ENCODE results near the gene NUP37.
"Not testable (repeated sequence)": the region's sequence is repeated elsewhere in the genome, so short reads cannot be mapped to it uniquely, and the experiment has no call there.

Gene NUP37

DNA sequence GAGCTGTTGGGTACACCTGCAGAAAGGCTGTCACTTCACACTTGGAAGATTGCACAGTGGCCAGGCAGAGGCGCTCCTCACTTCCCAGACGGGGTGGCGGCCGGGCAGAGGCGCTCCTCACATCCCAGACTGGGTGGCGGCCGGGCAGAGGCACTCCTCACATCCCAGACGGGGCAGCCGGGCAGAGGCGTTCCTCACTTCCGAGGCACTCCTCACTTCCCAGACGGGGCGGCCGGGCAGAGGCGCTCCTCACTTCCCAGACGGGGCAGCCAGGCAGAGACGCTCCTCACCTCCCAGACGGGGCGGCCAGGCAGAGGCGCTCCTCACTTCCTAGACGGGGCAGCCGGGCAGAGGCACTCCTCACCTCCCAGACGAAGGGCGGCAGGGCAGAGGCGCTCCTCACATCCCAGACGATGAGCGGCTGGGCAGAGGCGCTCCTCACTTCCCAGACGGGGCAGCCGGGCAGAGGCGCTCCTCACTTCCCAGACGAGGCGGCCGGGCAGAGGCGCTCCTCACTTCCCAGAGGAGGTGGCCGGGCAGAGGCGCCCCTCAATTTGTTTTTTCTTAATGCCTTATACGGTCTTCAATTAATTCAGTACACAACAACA, 30.6 kb downstream of the NUP37 start:
- DNase-seq = not testable (repeated sequence)

DNA sequence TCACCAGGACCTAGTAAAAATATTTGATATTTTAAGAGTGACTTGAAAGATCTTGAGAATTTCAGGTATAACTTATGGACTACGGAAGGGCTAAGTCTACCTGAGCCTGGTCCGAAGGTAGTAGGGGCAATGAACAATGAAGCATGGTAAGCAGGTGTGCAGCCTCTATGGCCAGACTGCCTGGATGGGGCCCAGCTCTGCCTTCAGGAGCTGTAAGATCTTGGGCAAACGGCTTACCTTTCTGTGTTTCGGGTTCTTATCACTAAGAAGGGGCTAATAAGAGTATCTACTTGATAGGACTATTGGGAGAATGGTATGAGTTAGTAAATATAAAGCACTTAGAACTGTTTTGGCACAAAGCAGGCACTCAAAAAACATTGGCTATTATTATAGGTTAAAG, 39.1 kb downstream of the NUP37 start:
- no peak for DNase-seq

DNA sequence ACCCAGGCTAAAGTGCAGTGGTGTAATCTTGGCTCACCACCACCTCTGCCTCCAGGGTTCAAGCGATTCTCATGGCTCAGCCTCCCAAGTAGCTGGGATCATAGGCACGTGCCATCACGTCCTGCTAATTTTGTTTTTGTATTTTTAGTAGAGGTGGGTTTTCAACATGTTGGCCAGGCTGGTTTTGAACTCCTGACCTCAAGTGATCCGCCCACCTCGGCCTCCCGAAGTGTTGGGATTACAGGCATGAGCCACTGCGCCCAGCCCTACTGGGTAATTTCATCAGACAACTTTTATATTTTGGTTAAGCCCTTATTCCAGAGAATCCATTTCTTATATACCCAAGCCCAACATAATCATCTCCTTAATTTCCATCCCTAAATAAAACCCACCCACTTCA, 47.8 kb downstream of the NUP37 start:
- DNase-seq = not testable (repeated sequence)

- no peak for DNase-seq
These were observed 50.2 kb downstream of the NUP37 start for GRCh38 chr12:102069707-102070106.

- DNase-seq = no peak
These were observed 52.2 kb downstream of the NUP37 start for GRCh38 chr12:102067574-102068258.

DNA sequence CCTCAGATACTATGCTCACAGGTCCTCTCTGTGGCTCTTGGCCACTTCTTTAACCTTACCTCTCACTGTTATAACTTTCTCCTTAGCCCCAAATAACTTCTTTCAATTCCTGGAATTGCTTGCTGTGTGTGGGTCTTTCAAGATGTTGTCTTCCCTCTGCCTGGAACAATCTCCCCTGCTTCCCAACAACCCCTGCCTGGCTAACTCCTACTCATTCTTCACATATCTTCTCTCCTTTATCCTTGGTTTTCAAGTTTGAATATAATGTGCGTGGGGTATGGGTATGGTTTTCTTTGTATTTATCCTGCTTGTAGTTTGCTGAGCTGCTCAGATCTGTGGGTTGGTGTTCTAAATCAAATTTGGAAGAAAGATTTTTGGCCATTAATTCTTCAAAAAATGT, 55.4 kb downstream of the NUP37 start:
- DNase-seq = no peak

DNA sequence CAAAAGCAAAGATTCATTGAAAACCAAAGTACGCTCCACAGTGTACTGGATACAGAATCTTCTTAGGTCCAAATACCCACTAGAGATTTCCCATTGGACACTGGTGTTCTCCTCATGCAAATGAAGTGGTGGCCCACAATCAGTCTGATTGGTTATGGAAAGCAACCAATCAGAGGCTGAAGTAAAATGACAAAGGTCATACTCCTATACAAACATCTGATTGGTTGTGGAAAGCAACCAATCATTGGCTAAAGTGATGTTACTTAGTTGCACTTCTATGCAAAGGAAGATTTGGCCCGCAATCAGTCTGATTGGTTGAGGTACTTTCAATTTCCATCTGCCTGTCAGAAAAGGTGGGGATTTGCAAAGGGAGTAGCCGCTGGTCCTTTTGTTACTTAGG, 56.8 kb downstream of the NUP37 start:
- peak; percentile 10 for DNase-seq

DNA sequence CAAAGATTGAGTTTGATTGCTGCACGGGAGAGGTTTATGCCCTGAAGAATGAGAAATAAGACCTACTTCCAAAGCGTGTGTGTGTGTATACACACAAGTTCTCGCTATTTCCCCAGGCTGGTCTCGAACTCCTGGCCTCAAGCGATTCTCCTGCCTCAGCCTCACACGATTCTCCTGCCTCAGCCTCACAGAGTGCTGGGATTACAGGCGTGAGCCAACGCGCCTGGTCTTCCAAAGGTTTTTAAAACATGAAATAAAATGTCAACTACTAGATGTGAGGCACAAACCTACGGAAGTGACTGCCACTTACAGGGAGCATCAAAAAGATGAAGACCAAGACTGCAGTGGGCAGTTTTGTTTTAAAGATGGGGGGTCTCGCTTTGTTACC, 57.5 kb downstream of the NUP37 start:
- DNase-seq = no peak

- DNase-seq = peak; percentile 96
These were observed 58.1 kb downstream of the NUP37 start, which contains the start of gene WASHC3 for GRCh38 chr12:102061560-102062418. WASHC3 (minus strand) TSS chr12:102061991; CDS start chr12:102061962, 29 bp downstream.

GRCh38 chr12:102061096-102061559, 58.8 kb downstream of the NUP37 start:
- DNase-seq = peak; percentile 66

DNA sequence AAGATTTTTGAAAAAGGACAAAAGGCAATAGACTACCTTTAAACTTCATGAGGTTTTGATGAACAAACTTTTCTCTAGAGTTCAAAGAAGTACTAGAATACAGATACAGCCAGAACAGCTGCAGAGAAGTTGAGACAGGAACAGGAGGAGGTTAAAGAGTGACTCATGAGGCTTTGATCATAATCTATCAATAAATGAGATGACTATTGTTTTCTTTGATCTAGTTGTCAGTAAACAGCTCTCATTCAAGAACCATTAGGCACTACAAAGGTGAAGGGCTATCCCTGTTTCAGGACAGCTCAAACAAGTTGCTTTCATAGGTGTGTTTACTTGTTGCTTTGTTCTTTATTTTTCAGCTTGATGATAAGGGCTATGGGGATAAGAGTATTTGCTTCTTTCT, 60.6 kb downstream of the NUP37 start:
- peak; percentile 60 for DNase-seq

GRCh38 chr12:102054345-102054744, 65.6 kb downstream of the NUP37 start:
- no peak for DNase-seq

DNA sequence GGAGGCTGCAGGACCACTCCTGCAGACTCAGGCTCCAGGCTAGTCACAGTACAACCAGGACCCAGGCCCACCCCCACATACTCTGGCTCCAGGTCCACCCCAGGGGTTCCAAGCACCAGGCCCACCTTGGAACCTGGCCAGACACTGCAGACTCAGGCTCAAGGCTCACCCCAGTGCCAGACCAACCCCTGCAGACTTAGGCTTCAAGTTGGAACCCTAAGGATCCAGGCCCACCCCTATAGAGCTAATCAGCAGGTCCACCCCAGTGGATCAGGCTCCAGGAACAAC, 66.9 kb downstream of the NUP37 start:
- no peak for DNase-seq

GRCh38 chr12:102052192-102053061, 67.5 kb downstream of the NUP37 start:
- no peak for DNase-seq

DNA sequence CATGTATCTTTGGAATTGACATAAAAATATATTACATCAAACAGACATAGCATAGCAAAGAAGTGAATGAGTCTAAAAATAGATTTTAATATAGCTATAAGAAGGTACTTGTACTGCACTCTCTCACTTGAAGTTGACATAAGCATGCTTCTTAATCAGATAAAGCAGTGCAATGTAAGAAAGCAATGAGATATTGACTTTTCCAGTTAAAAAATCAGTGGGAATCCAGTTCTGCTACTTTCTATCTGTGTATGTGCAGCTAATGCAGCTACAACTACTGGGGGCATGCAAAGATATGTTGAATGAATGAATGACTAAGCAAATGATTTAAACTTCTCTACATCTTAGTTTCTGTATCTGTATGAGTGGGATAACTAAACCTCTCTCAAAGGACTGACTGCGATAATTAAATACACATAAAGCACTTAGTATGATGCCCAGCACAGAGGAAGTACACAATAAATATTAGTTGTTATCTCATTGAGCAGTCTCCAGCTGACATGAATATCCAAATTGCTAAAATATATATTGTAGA, 68.4 kb downstream of the NUP37 start:
- DNase-seq = no peak

DNA sequence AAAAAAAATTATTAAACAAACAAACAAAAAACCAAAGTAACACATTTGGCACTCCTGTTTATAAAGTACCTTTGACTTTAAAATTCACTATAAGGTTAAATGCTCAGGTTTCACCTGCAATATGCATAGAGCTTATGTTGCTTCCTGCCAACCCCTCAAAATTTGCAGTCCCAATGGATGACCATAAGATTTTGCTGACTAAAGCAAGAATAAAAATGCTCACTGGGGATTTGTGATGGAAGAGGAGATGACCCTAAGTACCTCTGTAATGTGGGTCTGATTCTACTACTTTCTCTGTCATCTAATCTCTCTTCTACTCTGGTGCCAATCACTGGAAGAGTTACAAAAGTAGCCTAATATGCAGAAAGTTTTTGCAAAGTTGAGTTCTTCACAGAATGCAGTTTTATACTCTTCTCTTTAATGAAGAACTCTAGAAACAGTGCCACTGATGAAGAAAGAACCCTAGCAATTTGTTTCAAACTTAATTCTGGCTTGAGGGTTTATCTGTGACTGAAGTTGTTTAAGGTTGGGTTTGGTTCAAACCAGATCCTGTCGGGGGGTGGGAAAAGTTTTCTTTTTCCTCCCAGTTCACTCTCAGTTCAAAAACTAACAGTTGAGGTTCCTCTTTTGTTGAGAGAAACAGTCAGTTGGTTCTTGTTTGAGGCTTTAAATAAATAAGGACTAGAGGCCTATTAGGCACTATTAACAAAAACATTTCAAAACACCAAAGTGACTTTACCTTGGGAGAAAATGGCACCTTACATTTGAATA, 69.1 kb downstream of the NUP37 start:
- DNase-seq = no peak

DNA sequence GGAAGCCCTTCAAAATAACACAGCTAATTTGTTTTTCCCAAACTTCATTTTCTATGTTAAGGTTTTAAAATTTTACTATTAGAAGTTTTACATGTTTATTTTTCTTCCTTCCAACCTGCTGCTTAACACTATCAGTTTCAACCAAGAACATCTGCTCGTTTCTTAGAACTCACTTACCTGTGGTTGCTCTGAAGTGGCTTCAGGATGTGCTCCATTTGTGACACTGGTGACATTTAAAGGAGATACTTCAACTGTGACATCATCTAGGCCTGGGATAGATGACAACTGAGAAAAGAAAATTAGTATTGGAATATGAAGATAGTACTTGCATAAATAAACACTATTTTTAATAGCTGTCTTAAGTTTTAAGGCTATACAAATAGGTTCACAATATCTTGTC, 76.0 kb downstream of the NUP37 start:
- peak; percentile 41 for DNase-seq

DNA sequence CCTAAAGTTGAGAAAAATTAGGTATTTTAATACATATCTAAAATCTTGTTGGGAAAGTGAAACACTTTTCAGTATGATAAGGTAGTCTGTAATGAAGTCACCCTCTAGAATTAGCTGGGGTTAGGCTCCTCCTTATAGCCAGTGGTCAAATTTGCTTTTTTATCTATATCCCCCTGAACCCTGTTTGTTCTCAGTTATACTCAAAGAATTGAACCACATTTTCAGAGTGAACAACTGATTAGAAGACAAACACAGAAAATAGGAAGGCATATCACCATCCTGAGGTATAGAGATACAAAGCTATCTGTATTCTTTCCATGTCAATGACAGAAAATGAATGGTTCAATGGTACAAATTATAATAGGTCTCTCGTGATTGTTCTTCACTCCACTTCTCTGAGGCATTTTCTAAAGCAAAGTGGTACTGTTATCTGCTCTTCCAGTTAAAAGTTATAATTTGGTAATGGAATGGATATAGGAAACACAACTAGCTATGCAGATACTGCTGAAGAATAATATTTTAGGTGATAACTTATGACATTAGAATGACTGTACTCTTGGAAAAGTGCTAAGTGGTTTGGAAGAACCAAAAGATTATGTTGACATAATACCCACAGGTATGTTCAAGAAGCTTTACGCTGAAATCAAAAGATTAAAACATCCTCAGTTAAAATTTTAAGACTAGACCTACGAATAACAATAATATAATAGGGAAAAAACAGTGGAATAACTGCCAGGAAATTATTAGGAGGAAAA, 85.7 kb downstream of the NUP37 start:
- no peak for DNase-seq

- no peak for DNase-seq
These were observed 88.1 kb downstream of the NUP37 start for GRCh38 chr12:102031852-102032251.

DNA sequence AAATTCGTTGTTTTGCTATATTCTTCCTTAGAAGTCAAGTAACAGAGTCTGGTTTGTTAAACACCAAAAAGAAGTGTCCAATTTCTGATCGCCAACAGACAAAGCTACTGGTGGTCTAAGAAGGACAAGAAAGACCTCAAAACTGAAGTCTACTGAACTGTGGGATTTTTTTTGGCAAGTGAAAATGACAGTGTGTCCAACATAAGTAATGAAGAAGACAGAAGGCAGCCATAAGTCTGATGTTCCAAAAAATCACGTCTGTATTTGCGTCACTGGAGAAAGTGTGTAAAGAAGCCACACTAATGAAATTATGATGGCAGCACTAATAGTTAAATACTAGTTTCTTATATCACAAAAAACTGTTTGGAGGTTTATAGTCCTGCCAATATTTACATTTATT, 90.8 kb downstream of the NUP37 start:
- no peak for DNase-seq

- no peak for DNase-seq
These were observed 93.2 kb downstream of the NUP37 start for GRCh38 chr12:102026728-102027127.
